GM19193 (cell line): Measurements from ENCODE around the gene NMT1.

Source experiments
- POLR2A ChIP-seq: IDR thresholded peaks from 4 replicates; pipeline ENCODE4 v1.6.1; 2011; ENCODE audit not compliant: insufficient read depth, insufficient read length; ENCODE audit errors: extremely low read depth

Gene NMT1

DNA sequence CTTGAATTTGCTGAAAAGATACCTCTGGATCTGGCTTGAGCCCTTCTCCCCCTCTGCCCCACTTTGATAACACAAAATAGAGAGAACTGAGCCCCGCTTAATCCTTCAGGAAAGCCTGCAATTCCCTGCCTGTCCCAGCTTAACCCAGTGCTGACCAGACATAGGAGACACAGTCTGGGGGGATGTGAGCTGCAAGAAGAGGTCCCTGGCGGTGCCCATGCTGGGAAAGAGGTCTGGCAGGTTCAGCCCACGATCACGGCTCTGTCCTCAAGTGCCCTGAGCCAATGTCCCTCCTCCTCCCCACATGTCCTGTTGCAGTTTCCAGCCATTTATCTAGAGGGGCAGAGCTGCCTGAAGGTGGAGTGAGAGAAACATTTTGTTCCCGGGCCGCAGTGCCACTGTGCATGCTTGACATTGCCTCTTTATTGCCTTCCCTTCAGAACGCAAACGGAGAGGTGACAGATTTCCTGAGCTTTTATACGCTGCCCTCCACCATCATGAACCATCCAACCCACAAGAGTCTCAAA lies 42.2 kb downstream of the NMT1 start:
- TF ChIP-seq POLR2A, result no peak

DNA sequence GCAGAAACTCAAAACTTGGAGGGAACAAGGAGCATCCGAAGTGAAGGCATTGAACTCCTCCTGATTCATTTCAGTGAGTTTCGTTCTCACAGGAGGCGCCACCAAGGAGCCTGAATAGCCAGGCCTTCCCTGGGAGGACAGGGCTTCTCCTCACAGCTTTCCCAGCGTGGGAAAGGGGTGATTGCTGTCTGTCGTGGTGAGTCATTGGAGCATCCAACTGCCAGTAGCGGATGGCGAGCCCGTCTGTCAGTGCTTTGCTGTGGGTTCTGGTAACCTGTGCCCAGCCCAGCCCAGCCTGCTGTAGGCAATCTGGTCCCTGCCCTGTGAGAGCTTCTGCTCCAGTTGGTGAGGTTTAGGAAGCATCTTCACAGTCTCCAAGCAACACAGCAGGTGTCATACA lies 42.9 kb downstream of the NMT1 start:
- no peak for TF ChIP-seq POLR2A

DNA sequence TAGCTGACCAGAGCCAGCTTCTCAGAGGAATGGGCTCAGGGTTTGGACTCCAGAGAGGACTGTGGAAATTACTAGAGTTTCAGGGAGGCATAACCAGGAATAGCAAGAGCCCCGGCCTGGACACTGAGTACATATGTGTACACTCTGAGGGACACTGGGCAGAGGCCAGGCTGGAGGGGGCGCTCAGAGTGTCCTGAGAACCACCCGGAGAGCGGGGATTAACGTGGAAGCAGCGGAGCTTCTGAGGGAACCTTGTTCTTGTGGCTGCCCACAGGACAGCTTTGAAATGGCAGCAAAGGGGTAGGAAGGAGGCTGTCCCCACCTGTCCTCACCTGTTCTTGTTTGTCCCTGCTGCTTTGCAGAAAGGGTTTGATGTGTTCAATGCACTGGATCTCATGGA lies 43.4 kb downstream of the NMT1 start:
- TF ChIP-seq POLR2A, result no peak

DNA sequence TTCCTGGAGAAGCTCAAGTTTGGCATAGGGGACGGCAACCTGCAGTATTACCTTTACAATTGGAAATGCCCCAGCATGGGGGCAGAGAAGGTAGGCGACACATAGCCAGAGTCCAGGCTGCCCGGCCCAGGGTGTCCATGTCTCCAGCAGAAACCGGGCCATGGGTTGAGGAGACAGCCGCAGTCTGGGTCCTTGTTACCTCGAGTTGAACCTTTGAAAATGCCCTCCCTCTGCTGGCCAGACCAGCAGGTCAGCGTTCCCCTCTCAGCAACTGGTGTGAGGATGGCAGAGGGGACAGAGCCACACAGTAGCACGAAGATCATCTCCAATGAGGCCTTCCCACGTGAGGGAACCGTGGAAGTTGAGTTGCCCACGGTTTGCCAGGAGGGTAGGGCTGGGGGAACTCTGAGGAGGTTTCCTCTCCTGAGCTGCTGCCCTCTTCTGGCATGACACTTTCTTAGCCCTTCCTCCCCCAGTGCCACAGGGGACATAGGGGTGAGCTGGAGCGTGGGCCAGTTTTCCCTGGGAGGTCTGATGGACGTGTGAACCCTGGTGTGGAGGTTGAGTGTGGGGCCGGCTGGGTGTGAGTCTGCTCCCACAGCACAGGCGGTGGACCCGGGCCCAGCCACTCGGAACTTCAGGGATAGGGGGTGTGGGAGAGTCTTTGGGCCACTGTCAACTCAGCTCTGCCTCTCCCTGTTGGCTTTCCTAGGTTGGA lies 43.9 kb downstream of the NMT1 start:
- no peak for TF ChIP-seq POLR2A

DNA sequence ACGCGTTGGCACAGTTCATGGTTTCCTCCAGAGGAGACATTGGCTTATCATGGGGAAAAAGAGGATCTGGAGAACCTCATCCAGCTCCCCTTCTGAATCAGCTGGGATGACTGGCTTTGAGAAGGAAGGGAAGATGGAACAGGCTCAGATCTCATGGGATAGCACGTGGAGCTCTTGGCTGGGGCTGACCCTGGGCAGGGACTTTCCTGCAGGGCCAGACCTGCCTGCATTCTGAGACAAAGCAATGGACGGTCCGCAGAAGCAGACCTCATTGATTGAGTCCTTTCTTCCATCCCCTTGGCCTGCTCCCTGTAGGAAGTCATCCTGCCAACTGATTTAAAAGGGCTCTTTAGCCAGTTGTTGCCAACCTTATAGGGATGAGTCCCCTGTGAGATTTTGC lies 45.0 kb downstream of the NMT1 start:
- no peak for TF ChIP-seq POLR2A

DNA sequence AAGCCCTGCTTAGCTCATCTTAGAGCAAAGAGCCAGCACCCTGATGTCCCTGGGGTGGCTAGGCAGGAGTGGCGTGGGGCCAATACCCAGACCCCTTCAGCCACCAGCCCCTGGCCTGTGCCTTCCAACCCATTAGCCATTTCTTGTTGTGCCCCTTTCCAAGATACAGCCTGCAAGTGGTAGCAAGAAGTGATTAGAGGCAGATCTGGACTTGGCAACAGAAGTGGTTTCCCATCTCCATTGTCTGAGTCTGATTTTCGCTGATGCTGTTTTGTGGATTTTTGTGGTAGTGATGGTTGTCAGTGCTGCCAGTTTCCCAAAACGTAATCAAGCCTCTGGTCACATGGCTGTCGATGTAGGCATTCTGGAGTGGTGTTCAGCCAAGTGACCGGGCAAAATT lies 45.5 kb downstream of the NMT1 start:
- no peak for TF ChIP-seq POLR2A

DNA sequence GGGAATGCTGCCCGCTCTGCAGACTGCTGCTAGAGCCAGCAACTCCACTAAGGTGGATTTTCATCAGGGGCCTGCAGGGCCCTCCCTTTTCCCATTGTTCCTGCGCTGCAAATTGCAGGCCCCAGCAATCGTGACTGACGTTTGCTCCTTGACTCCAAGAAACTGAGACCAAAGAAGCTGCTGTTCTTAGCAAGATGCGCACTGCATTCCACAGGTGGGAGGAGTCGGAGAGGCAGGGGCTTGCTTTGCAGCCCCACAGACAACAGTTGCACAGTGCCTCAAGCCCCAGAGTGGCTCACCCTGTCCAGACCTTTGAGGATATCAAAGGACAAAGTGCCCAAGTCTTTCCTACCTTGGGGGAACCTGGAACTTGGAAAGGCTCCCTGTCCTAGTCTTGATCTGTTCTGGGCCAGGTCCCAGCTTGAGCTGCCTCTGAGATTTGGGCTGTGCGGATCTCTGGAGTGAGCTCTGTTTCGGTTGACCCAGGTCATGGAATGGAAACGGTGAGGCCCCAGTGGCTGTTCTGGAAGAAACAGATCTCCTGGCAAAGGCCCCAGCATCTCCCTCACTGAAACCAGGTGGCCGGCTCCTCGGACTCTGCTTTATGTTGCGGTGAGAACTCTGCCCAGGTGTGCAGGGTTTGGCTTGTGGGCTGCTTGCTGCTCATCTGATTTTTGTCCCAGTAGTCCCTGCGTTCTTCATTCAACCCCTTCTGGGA lies 46.3 kb downstream of the NMT1 start:
- TF ChIP-seq POLR2A, result no peak

DNA sequence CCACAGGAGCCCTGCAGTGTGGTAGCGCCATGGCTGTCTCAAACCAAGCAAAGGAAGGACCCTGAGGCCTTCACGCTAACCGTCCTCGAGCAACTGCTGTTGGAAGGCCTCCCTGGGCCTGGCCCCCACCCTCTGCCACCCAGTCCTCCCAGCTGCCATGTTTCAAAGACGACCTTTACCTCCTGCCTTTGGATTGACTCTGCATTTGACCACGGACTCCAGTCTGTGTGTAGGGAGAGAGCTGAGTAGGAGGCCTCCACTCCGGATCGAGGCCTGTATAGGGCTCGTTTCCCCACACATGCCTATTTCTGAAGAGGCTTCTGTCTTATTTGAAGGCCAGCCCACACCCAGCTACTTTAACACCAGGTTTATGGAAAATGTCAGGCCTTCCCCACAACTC lies 46.9 kb downstream of the NMT1 start:
- TF ChIP-seq POLR2A, result no peak

DNA sequence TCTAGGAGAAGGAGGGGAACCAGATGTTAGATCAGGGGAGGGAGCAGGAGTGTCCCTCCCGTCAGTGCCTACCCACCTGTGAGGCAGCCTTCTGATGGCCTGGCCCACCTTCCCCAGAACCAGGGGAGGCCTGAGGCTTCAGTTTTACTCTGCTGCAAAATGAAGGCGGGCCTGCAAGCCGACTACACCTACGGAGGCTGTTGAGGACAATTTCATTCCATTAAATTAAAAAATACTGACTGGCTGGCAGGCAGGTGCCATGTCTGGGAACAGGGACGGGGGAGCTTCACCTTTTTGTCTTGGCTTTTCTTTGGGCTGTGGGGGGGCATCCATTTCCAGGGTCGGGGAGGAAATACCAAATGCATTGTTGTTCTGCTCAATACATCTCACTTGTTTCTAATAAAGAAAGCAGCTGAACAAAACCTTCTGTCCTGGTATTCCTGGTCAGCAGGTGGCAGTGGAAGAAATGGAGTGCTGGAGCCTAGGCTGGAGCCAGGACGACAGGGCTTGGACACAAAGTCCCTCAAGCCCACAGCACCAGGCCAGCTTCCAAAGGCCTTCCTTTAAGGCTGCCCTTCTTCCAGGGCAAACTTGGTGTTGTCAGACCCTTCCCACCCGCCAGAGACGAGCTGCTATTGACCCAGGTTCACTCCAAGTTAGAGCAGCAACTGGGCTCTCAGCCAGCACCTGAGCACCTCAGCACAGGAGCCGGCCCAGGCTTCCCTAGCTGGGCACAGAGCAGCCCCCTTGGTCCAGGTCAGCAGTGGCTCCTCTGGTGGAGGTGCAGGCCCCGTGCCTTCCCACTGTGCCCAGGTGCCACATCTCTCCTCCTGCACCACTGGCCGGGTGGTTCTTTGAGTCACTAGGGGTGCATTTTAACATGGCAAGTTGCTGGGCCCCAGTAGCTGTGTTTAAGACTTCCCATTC lies 47.7 kb downstream of the NMT1 start:
- TF ChIP-seq POLR2A, result no peak

DNA sequence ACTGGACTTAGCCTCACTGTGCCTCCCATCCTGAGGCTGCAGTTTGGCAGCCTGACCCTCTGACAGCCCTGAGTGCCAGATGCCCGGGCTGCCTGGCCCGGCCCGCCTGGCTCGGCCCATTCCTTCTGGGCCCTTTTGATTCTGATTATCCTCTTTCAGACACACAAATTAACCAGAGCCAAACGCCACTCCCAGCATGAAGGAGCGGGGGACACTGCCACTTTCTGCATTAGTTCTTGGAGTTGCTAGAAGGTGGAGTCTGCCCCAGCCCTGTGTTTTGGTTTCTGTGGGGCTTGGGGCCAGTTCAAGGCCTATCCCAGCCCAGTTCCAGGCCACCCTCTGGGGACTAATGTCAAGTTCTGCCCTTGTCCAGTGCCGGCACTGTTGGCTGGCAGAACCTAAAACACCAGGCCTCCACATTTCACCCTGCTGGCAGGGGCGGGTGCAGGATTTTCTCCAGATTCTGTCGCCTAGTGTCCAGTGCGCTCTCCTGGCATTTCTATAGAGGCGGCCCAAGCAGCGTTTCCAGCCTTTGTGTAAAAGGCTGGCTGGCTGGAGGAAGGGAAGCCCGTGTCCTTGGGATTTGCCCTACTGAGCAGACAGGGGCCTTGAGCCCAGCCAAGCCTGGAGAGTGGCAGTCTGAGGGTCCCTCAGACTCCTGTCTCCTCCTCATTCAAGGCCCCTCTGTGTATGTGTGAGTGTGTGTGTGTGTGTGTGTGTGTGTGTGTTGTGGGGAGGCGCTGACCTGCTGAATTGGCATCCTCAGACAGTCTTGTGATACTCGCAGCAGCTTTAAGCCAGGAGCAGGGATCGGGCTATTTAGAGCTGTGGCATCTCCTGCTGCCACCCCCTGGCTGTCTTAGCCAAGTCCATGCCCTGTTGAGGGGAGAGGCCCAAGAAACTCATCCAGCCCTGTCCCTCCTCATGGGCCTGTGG lies 49.8 kb downstream of the NMT1 start:
- no peak for TF ChIP-seq POLR2A

DNA sequence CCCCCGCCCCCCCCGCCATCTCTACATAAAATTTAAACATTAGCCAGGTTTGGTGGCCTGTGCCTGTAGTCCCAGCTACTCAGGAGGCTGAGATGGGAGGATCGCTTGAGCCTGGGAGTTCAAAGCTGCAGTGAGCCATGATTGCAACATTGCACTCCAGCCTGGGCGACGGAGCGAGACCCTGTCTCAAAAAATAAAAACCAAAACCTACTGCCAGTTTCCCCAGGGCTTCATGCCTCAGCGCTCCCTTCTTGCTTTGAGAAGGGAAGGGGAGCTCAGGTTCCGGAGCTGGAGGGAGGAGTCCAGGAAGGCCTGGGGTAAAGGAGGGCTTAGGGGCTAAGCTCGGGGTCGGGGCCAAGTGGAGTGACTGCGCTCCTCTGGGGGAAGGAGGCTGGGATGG lies 50.7 kb downstream of the NMT1 start:
- no peak for TF ChIP-seq POLR2A

DNA sequence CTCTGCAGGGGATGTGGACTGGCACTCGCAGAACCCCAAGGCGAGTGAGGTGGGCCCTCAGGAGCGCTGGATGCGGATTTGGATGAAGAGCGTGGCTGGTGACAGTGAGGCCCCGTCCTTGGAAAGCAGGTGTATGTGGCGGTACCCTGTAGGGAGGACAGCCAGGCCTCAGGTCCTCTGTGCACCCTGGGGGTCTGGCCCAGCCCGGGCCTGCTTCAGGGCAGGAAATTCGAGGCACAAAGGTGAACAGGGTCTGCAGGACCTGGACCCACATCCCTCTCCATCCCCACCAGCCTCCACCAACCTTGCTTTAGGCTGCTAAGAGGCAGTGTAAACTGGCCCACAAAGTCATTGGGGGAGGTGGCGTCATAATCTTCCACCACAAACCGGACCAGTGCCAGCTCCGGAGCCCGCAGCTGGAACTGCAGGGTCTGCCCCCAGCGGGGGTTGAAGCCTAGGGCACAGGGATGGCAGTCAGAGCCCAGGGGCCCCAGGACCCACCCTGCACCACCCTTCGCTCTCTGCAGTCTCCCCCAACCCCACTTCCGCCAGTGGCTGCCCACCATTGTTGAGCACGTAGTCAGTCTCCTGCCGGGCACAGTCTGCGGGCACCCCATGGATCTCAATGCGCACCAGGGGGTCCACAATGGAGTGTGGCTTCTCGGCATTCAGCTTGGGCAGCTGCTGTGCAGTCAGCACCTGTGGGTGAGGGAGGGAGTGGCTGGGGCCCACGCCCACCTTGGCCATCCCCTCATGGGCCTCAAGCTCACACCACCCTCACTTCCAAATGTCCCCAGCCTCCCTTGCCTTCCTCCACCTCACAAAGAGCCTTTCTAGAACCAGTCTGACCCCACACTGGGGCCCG lies 51.7 kb downstream of the NMT1 start:
- no peak for TF ChIP-seq POLR2A

DNA sequence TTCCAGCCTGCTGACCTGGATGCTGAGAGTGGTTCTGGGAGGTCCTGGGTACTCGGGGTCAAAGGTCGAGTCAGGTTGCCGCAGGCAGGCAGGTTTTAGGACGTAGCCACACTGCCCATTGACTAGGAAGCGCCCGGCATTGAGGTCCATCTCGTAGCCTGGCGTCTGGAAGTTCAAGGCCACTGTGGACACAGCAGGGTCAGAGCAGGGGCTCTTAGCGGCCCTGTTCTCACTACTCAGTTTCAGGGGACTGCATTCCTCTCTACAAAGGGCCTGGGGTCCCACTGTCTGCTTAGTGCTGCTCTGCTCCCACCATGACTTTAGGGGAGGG lies 52.3 kb downstream of the NMT1 start:
- no peak for TF ChIP-seq POLR2A
